Stromal cell of bone marrow (primary cell): ENCODE measurements around the gene ATP2A3.

Source experiments
- DNase-seq: peaks from one replicate; pipeline ENCODE4 v3.0.0-alpha.2; 2012; ENCODE audit warnings: low read depth

Gene ATP2A3

GRCh38 chr17:3926860-3927627, 37.2 kb downstream of the ATP2A3 start:
- no peak for DNase-seq

DNA sequence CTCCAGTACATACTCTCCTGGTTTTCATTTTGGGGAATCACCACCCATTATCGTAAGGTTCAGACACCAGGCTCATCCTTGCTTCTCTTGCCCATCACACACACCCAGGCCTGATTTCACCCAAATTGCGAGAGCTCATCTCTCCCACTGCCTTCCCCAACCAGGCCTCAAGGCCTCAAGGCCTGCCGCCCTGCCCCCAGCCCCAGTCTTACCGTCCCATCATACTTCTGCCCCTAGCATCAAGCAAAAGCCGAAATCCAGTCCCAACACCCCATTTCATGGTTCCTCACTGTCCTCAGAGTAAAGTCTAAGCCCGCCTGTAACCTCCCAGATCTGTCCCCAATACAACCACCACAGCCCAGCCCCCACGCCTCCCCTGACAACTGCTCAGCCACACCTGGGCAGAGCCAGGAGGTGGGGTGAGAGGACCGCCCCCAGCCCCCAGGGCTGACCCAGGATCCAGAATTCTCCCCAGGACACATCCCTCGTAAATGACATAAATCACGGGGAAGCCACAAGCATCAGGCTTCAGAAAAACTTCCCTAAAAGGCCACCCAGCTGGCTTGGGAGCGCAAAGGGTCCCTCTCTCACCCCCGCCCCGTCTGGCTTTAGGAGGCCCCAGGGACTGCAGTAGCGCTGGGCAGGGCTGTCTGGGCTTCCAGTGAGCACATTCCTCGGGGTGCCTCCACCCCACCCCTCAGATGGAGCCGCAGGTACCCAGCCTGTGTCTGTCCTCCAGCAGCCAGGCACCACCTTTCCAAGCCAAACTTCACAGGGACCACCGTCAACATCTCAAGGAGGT, 38.4 kb downstream of the ATP2A3 start:
- no peak for DNase-seq

- no peak for DNase-seq
These were observed 39.5 kb downstream of the ATP2A3 start for GRCh38 chr17:3924512-3925350.

DNA sequence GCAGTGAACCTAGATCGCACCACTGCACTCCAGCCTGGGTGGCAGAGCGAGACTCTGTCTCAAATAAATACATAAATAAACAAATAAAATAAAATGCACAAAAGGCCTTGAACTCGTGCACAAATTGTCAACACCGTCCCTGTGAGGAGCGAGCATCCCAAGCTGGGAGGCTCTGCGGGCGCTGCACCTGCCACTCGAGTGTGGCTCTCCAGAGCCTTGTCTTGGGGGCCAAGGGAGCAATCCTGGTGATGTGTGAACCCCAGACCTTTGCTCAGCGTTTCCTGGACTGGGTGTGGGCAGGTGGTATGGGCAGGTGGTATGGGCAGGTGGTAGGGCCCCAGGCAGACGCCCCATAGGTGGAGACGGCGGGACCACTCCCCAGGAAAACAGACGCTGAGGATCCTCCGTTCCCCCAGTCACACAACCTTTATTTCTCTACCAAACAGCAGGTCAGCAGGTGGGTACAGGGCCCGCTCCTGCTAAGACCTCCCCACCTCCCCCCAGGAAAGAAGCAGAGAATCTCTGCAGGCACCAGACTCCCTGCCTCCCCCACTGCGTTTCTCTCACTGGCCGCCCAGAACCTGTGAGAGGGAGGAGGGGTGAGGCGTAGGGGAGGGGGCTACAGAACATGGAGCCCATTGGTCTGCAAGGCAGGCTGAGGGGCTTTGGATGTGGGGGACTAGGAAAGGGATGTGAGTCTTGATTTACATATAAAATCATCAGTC, 40.6 kb downstream of the ATP2A3 start:
- no peak for DNase-seq

DNA sequence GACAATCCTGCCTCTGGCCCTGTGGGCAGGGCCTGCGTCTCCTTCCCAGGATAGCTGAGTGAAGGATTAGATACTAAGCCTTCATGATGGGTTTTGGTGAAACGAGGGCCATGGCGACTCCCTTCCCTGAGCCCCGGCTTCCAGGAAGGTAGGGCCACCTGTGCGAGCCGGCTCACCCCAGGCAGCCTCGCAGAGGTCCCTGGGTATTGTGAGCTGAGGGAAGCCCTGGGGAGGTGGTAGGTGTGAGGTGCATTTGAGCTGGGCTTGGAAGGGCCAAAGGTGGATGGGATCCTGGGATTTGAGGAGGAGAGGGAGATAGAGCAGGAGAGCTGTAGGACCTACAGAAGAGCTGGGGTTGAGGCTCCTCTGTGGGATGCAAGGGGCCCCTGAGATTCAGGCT, 41.5 kb downstream of the ATP2A3 start:
- no peak for DNase-seq

GRCh38 chr17:3921502-3922319, 42.5 kb downstream of the ATP2A3 start:
- DNase-seq = no peak

DNA sequence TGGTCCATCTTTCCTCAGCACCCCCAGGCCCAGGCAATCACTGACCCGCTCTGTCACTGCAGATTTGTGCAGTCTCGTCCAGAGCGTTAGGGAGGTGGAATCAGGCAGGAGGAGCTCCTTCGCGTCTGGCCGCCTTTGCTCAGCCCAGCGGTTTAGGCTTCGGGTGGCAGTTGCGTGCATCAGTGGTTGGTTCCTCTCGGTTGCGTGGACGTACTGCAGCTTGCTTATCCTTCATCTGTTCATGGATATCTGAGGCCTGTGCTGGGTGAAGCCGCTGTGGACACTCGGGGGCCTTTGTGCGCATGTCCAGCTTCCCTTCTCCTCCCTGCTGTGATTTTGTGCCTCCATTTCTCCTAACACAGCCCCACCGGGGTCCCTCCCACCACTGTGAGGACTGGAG, 43.2 kb downstream of the ATP2A3 start:
- DNase-seq = no peak

DNA sequence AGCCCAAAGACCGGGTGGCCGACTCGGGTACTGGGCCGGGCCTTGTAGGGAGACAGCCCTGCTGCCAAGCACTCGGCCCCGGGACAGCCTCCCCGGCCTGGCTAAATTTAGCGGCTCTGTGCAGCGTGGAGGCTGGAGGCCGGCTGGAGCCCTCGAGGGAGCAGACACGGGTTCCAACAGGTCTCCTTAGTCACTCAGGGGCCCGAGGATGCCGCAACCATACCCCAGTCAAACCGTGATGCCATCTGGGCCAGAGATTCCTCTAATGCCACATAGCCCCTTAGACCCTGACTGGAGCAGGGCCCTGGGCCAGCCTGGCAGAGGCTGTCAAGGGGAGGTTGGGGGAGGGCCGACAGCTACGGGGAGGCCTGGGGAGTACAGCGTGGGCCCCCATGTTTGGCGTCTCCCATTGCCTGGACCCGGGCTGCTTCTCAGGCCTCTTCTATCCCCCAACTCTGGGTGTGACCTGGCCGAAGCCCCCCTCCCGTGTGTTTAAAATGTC, 45.1 kb downstream of the ATP2A3 start:
- no peak for DNase-seq

DNA sequence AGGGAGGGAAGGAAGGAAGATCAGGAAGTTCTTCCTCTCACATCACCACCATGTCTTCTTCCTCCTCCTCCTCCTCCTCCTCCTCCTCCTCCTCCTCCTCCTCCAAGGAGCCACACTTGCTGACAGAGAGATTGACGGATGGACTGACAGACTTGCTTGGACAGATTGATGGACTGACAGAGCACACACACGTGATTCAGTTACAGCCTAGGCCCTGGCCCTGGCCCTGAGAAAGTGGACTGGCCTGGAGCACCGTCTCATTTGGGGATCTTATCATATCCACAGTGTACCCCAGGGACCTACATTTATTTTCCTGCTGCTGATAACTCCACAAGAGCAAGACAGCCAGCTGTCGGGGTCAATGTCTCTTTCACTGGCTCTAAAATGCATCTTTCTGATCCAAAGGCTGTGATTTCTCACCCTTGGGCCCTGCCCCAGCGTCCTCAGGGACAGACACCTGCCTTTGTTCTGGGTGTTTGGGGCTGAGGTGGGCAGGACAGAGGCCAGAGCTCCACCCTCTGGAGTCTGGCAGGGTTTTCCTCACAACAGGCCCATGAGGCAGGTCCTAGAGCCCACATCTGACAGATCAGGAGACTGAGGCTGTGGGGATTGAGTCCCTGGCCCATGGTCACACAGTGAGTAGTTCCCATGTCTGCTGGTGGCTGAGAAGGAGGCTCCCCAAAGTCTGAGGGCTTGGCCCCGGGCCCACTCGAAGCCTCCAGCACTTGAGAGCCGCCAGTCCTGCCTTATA, 45.7 kb downstream of the ATP2A3 start:
- no peak for DNase-seq

DNA sequence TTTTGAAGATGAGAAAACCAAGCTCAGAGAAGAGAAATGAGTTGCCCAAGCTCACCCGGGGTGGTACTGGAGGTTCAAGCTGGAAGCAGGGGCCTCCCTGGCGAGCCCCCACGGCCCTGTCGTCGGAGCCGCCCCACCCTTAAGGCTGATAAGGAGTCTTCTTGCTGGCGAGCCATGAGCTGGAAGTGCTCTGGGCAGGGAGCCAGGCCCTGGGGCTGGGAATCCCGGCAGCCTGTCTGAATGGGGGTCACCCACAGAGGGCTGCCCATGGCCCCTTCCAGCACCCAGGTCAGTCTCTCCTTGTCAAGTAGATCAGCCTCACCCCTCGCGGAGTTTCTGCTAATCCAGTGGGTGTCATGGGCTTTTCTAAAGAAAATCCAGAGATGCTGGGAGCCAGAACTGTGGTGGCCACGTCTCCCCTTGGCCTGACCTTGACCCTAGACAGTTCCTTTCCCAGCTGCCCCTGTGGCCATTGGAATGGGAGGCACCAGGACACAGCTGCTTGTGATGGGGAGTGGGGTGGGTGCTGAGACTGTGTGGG, 46.8 kb downstream of the ATP2A3 start:
- DNase-seq = no peak

DNA sequence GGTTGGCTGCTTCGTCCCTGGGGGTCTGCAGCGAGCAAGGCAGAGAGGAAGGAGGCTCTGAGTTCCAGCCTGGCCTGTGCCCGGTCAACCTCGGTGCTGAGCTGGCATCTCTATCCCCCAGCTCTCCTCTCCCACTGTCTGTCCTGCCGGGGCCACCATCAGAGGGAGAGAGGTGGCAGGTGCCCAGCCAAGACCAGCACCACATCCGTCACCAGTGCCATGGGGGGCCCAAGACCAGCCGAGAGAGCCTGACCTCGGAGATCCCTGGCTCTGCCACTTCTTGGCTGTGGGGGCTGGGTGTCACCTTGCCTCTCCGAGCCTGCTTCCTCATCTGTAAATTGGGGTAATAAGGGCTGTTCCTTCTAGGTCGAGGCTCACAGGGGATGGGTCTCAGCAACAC, 47.4 kb downstream of the ATP2A3 start:
- DNase-seq = no peak

- no peak for DNase-seq
These were observed 48.1 kb downstream of the ATP2A3 start, which contains the start of gene P2RX1 for GRCh38 chr17:3915995-3916696. Gene P2RX1, minus strand, starts transcription at chr17:3916465. Its CDS starts 240 bp downstream, at chr17:3916225.

DNA sequence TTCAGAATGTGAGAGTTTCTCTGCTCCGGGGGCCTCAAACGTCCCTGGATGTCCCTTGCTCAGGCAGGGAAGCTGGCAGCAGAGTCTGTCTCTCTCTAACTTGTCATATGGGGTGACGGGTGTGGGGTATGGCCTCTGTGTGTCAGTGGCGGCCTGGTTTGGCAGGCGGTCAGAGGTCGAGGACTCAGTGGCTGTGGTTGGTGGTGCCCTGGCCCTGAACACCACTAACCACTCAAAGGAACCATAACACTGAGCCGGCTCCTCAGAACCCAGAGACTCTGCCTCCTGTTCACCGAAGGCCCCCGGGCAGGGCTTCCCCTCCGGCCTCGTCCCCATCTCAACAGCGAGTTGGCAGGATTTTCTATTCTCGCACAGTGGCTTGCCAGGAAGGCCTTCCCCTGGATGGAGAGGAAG, 48.6 kb downstream of the ATP2A3 start:
- no peak for DNase-seq

DNA sequence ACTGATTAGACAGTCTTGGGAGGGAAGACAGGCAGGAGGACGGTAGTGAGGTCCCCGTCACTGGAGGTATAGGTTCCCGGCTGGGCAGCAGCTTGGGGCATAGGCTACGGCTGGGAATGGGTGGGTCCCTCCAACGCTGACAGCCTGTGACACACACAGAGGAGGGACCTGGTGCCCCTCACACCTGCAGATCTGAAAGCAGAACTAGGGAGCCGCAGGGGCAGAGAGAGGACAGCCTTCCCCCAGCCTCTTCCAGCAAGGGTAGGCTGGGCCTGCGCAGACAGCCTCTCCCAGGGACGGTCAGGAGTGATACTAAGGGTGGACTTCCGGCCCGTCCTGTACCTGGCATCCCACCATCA, 49.9 kb downstream of the ATP2A3 start:
- no peak for DNase-seq

DNA sequence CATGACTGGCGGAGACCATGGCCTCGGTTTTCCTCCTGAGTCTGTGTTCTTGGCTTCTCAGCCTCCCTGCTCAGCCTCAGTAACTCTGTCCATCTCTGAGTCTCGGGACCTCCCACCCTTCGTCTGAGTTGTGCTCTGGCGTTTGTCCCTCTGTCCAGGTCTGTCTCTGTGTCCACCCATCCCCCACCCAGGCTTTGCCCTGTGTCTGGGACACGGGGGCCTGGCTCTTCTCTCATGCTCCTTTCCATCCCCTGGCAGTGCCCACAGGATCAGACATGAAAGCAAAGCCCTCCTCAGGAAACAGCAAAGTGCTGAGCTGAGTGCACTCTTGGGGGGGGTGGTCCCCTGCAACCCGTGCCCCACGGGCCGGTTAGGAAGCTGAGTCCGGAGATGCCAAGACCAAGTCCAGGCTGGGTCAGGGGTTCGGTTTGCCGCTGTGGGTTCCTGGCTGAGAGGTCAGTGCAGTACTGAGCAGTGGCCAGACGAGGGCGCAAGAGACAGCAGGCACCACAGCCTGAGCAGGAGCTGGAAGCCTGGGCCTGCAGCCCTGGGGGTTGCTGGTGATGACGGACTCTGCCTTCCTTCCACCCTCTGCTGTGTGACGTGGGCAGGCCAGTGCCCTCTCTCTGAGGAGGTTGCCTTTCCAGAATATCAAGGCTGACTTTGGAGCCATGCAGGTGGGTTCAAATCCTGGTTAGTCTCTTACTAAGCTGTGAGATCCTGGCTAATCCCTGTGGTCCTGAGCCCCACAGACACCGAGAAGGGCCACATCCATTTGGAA, 50.5 kb downstream of the ATP2A3 start:
- DNase-seq = no peak

- DNase-seq = no peak
These were observed 51.4 kb downstream of the ATP2A3 start for GRCh38 chr17:3912827-3913226.

- no peak for DNase-seq
These were observed 52.8 kb downstream of the ATP2A3 start for GRCh38 chr17:3911271-3912053.
